HEK293 (cell line): ENCODE results near the gene FLCN.

Experiments
- CTCF ChIA-PET: fragments of 350-600 bp; formaldehyde crosslinking; extraction: SDS; loops from one replicate; lab custom pipeline; 2021; ENCODE audit warnings: antibody characterized with exemption; lab: Yijun Ruan, JAX
- POLR2A ChIA-PET: fragments of 300-600 bp; formaldehyde crosslinking; extraction: SDS; loops from one replicate; lab custom pipeline; 2020; ENCODE audit warnings: antibody characterized with exemption, inconsistent platforms; lab: Yijun Ruan, JAX
- H3K27ac ChIP-seq: fragments of 200-500 bp; sonication (Bioruptor generic); 2 replicates; pipeline ENCODE4 v1.5.1; 2014; ENCODE audit warnings: low read depth, low read length, control low read depth, inconsistent platforms; ENCODE audit errors: extremely low read depth
- H3K36me3 ChIP-seq, 2 experiments: fragments of 200-500 bp in 1 of 2; sonication (Bioruptor generic) in 1 of 2; 1 replicate in 1 of 2; 2 replicates in 1 of 2; pipeline ENCODE4 v1.5.1; 2014 to 2017; ENCODE audit warnings: inconsistent platforms in 2 of 2, low read length in 2 of 2; ENCODE audit not compliant: control insufficient read depth in 2 of 2, insufficient read depth in 1 of 2
- H3K4me1 ChIP-seq: fragments of 200-500 bp; sonication (Bioruptor generic); 2 replicates; pipeline ENCODE4 v1.5.1; 2014; ENCODE audit warnings: mild to moderate bottlenecking, low read length, inconsistent platforms; ENCODE audit not compliant: control insufficient read depth, insufficient read depth
- H3K4me3 ChIP-seq: 2 replicates; pipeline ENCODE4 v1.5.1; 2011; ENCODE audit warnings: low read depth, mild to moderate bottlenecking, control low read depth, low read length, moderate library complexity
- H3K9me3 ChIP-seq: fragments of 200-500 bp; sonication (Bioruptor generic); 2 replicates; pipeline ENCODE4 v1.5.1; 2014; ENCODE audit warnings: low read depth, low read length, inconsistent platforms; ENCODE audit not compliant: control insufficient read depth, insufficient read depth
- ATF2 ChIP-seq: fragments of 450-650 bp; formaldehyde crosslinking; IDR thresholded peaks from 2 replicates; pipeline ENCODE4 v1.5.1; 2016; ENCODE audit warnings: missing biosample characterization, missing genetic modification characterization, low read depth
- BCL11A ChIP-seq: fragments of 450-650 bp; formaldehyde crosslinking; IDR thresholded peaks from 2 replicates; pipeline ENCODE4 v1.5.1; 2016; ENCODE audit warnings: low read depth, missing biosample characterization, missing genetic modification characterization
- GLI4 ChIP-seq: fragments of 450-650 bp; formaldehyde crosslinking; IDR thresholded peaks from 2 replicates; pipeline ENCODE4 v1.5.1; 2016; ENCODE audit warnings: missing biosample characterization, missing genetic modification characterization
- HOXA7 ChIP-seq: sonication (generic); formaldehyde crosslinking; IDR thresholded peaks from 2 replicates; pipeline ENCODE4 v1.8.1; 2022; ENCODE audit warnings: missing genetic modification reagents, borderline replicate concordance
- HOXD13 ChIP-seq: sonication (generic); formaldehyde crosslinking; IDR thresholded peaks from 2 replicates; pipeline ENCODE4 v1.8.0; 2022; ENCODE audit warnings: missing genetic modification reagents, borderline replicate concordance
- KLF7 ChIP-seq: fragments of 450-650 bp; formaldehyde crosslinking; IDR thresholded peaks from 2 replicates; pipeline ENCODE4 v1.5.1; 2016; ENCODE audit warnings: missing biosample characterization, missing genetic modification characterization, borderline replicate concordance
- KLF9 ChIP-seq: fragments of 450-650 bp; formaldehyde crosslinking; IDR thresholded peaks from 2 replicates; pipeline ENCODE4 v1.5.1; 2016; ENCODE audit warnings: missing biosample characterization, missing genetic modification characterization, low read depth
- PRDM1 ChIP-seq: fragments of 450-650 bp; formaldehyde crosslinking; IDR thresholded peaks from 2 replicates; pipeline ENCODE4; 2016; ENCODE audit warnings: missing biosample characterization, missing genetic modification characterization
- SCRT1 ChIP-seq: fragments of 450-650 bp; formaldehyde crosslinking; IDR thresholded peaks from 2 replicates; pipeline ENCODE4 v1.5.1; 2016; ENCODE audit warnings: missing biosample characterization, missing genetic modification characterization, borderline replicate concordance
- ZBTB8A ChIP-seq: fragments of 450-650 bp; formaldehyde crosslinking; IDR thresholded peaks from 2 replicates; pipeline ENCODE4 v1.5.1; 2016; ENCODE audit warnings: missing biosample characterization, missing genetic modification characterization
- ZFP37 ChIP-seq: fragments of 450-650 bp; formaldehyde crosslinking; IDR thresholded peaks from 2 replicates; pipeline ENCODE4 v1.5.1; 2016; ENCODE audit warnings: missing biosample characterization, missing genetic modification characterization
- ZNF132 ChIP-seq: fragments of 450-650 bp; formaldehyde crosslinking; IDR thresholded peaks from 2 replicates; pipeline ENCODE4 v1.5.1; 2017; ENCODE audit warnings: missing biosample characterization, missing genetic modification characterization, borderline replicate concordance
- ZNF16 ChIP-seq: fragments of 450-650 bp; formaldehyde crosslinking; IDR thresholded peaks from 2 replicates; pipeline ENCODE4 v1.5.1; 2016; ENCODE audit warnings: low read depth, missing biosample characterization, missing genetic modification characterization
- ZNF18 ChIP-seq: fragments of 450-650 bp; formaldehyde crosslinking; IDR thresholded peaks from 2 replicates; pipeline ENCODE4 v1.5.1; 2016; ENCODE audit warnings: missing biosample characterization, missing genetic modification characterization
- ZNF292 ChIP-seq: fragments of 450-650 bp; formaldehyde crosslinking; IDR thresholded peaks from 2 replicates; pipeline ENCODE4 v1.5.1; 2016; ENCODE audit warnings: low read depth, missing biosample characterization, missing genetic modification characterization, borderline replicate concordance
- ZNF426 ChIP-seq: fragments of 450-650 bp; formaldehyde crosslinking; IDR thresholded peaks from 2 replicates; pipeline ENCODE4 v1.5.1; 2017; ENCODE audit warnings: missing biosample characterization, missing genetic modification characterization, mild to moderate bottlenecking, inconsistent platforms, moderate library complexity
- ZNF518A ChIP-seq: fragments of 450-650 bp; formaldehyde crosslinking; conservative IDR thresholded peaks from 2 replicates; pipeline ENCODE4 v1.5.1; 2016; ENCODE audit warnings: low read depth, missing biosample characterization, missing genetic modification characterization
- ZNF558 ChIP-seq: fragments of 450-650 bp; formaldehyde crosslinking; IDR thresholded peaks from 2 replicates; pipeline ENCODE4 v1.5.1; 2016; ENCODE audit warnings: missing biosample characterization, missing genetic modification characterization
- ZNF660 ChIP-seq: fragments of 450-650 bp; IDR thresholded peaks from 2 replicates; pipeline ENCODE4 v1.5.1; 2018; ENCODE audit warnings: missing biosample characterization, mild to moderate bottlenecking, missing genetic modification characterization
- ZNF707 ChIP-seq: fragments of 450-650 bp; formaldehyde crosslinking; IDR thresholded peaks from 2 replicates; pipeline ENCODE4 v1.5.1; 2016; ENCODE audit warnings: missing biosample characterization, missing genetic modification characterization

The FLCN gene

GRCh38 chr17:17258998-17259397, 22.0 kb upstream of the FLCN start:
- POLR2A ChIA-PET, result interaction anchor here (1.0 kb wide), 1 partner anchor 22 kb away, joined by 5 read pairs; the partner anchor contains the start of gene COPS3
- Histone ChIP-seq H3K36me3 (peaks cover 83 to 88% of the 10 kb centered on the region in 2 experiments), H3K27ac (peak overlapping the region; percentile 35; the same call in 1 of the 2 replicates), H3K9me3 (no peaks in the 10 kb centered on the region), H3K4me3 (no peak overlapping the region)
- TF ChIP-seq ZNF558, result no peak
- TF ChIP-seq, all 188 proteins: peak for 0
- no peaks in the 10 kb centered on the region for H3K4me1 ChIP-seq
- CTCF ChIA-PET, result interaction anchor here (0.6 to 1.2 kb wide), 2 partner anchors 11 to 267 kb away, joined by 3 to 5 read pairs; no protein-coding TSS in a partner anchor

- Histone ChIP-seq H3K36me3 (peaks cover 88 to 92% of the 10 kb centered on the region in 2 experiments), H3K9me3 (no peaks in the 10 kb centered on the region), H3K27ac (no peak overlapping the region), H3K4me1 (no peaks in the 10 kb centered on the region), H3K4me3 (no peak overlapping the region)
- ChIA-PET POLR2A (interaction anchor here (1.0 kb wide), 1 partner anchor 23 kb away, joined by 5 read pairs; the partner anchor contains the start of gene COPS3), CTCF (interaction anchor here (1.2 kb wide), 1 partner anchor 12 kb away, joined by 5 read pairs; no protein-coding TSS in a partner anchor)
- TF ChIP-seq ZNF16 (tag by site-specific recombination) (no peak), HOXD13 (CRISPR knock-in tag) (no peak), ZNF132 (no peak), ZNF292 (tag by site-specific recombination) (no peak), ZNF18 (tag by site-specific recombination) (no peak), ZFP37 (no peak)
Measured at GRCh38 chr17:17258011-17258410, 21.0 kb upstream of the FLCN start.

- ChIA-PET POLR2A (interaction anchor here (1.6 kb wide), 1 partner anchor 9 kb away, joined by 8 read pairs; no protein-coding TSS in a partner anchor), CTCF (interaction anchor here (0.5 to 1.2 kb wide), 3 partner anchors 14 to 71 kb away, joined by 3 to 6 read pairs (median 5); no protein-coding TSS in a partner anchor)
- H3K9me3 ChIP-seq, result no peaks in the 10 kb centered on the region
- H3K36me3 ChIP-seq, result peaks cover 90 to 94% of the 10 kb centered on the region in 2 experiments
- H3K4me3 ChIP-seq, result no peak overlapping the region
- H3K4me1 ChIP-seq, result no peaks in the 10 kb centered on the region
- TF ChIP-seq ZNF518A (no peak), KLF7 (tag by site-specific recombination) (no peak), GLI4 (no peak), SCRT1 (tag by site-specific recombination) (no peak), ZNF426 (tag by site-specific recombination) (no peak), ZNF660 (tag by site-specific recombination) (no peak), PRDM1 (tag by site-specific recombination) (no peak), ZNF707 (no peak), BCL11A (no peak), ZBTB8A (tag by site-specific recombination) (no peak), KLF9 (tag by site-specific recombination) (no peak), ATF2 (no peak), HOXA7 (CRISPR knock-in tag) (no peak)
- H3K27ac ChIP-seq, result no peak overlapping the region
Measured at GRCh38 chr17:17256316-17256715, 19.3 kb upstream of the FLCN start.
